Tibial nerve (tissue), 4 donors: Measurements from ENCODE around the gene BIRC2. TPM values are rescaled to one million over a fixed set of nuclear protein-coding genes. Genes with fewer than 3 reads are reported as not detected.

ENCODE experiments used
- DNase-seq, 2 donors: peaks; one replicate each; pipeline ENCODE4 v3.0.0-alpha.2; 2019; ENCODE audit warnings: low spot score in 2 of 2
- H3K27ac ChIP-seq, 4 donors: fragments of 200-600 bp; sonication (generic) in 3 of 4; one replicate each; pipeline ENCODE4 v1.5.1; 2017 to 2019; ENCODE audit warnings: mild to moderate bottlenecking in 1 of 4
- H3K27me3 ChIP-seq, 2 donors: fragments of 200-600 bp; sonication (generic) in 1 of 2; one replicate each; pipeline versions ENCODE4 v1.5.1 to v1.6.0; 2017 to 2019
- H3K36me3 ChIP-seq, 3 donors: fragments of 200-600 bp; sonication (generic); one replicate each; pipeline ENCODE4 v1.5.1; 2018 to 2019
- H3K4me1 ChIP-seq, 4 donors: fragments of 200-600 bp; sonication (generic) in 3 of 4; one replicate each; pipeline ENCODE4 v1.5.1; 2017 to 2019
- H3K4me3 ChIP-seq, 4 donors: fragments of 200-600 bp; sonication (generic) in 3 of 4; one replicate each; pipeline ENCODE4 v1.5.1; 2017 to 2019; ENCODE audit warnings: mild to moderate bottlenecking in 1 of 4, moderate library complexity in 1 of 4
- H3K9me3 ChIP-seq, 4 donors: fragments of 200-600 bp; sonication (generic) in 3 of 4; one replicate each; pipeline ENCODE4 v1.5.1; 2017 to 2019
- CTCF ChIP-seq, 5 experiments: fragments of 200-600 bp in 3 of 5; fragments of 450-650 bp in 2 of 5; sonication (generic) in 3 of 5; IDR thresholded peaks; one replicate each; pipeline ENCODE4 v1.5.1; 2016 to 2019; ENCODE audit warnings: antibody characterized with exemption in 5 of 5, mild to moderate bottlenecking in 3 of 5, moderate library complexity in 2 of 5
- EP300 ChIP-seq, 2 donors: sonication (generic); formaldehyde crosslinking; IDR thresholded peaks; one replicate each; pipeline ENCODE4 v1.6.1; 2017; ENCODE audit warnings: antibody characterized with exemption in 2 of 2, mild to moderate bottlenecking in 1 of 2
- POLR2A ChIP-seq, 2 donors: fragments of 450-650 bp; IDR thresholded peaks; one replicate each; pipeline ENCODE4 v1.6.1; 2017; ENCODE audit warnings: antibody characterized with exemption in 2 of 2, mild to moderate bottlenecking in 2 of 2, moderate library complexity in 2 of 2
- WGBS, 2 donors: methylation state at CpG; one replicate each; pipeline ENCODE4 v1.1.5; 2018; 5-methylcytosine and 5-hydroxymethylcytosine counted together
- total RNA-seq, 4 donors: library from RNA; depleted of rRNA; stranded (reverse); fragments of >200 nt; gene quantifications; one replicate each; pipeline ENCODE4 v1.1.0, GENCODE V29; 2016

BIRC2 gene
- total RNA-seq, 4 donors from 2014 or later: 39.0 to 74.5 (median 51.4) TPM

DNA sequence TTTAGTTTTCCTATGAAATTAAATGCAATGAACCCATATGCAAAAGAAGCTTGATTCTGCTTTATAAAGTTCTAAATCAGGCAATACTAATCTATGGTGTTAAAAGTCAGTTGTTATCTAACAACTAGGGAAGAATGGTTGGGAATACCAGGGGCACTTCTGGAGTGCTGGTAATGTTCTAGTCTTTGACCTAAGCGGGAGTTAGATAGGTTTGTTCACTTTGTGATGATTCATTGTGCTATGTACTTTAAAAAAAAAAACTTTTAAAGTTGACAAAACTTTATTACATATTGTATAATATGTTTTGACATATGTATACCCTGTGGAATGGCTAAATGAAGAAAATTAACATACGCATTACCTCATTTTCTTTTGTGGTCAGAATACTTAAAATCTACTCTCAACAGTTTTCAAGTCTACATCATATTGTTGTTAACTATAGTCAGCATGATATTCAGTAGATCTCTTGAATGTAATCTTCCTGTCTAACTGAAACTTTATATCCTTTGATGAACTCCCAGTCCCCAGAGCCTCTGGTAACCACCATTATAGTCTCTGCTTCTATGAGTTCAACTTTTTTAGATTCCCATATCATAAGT, 39.2 kb downstream of the BIRC2 start:
- Histone ChIP-seq H3K27me3 (no peaks in the 10 kb centered on the region), H3K36me3 (peaks cover 0 to 66% (median 0%) of the 10 kb centered on the region in 3 donors), H3K9me3 (no peaks in the 10 kb centered on the region), H3K4me1 (peaks cover 0 to 33% (median 3%) of the 10 kb centered on the region in 4 donors), H3K4me3 (no peak overlapping the region), H3K27ac (no peak overlapping the region)
- TF ChIP-seq EP300 (IDR thresholded peaks at IDR 0.05): no peak
- WGBS, 2 donors: 81 to 86% methylated on average over 2 of the region's 2 CpGs
- DNase-seq: no peak

DNA sequence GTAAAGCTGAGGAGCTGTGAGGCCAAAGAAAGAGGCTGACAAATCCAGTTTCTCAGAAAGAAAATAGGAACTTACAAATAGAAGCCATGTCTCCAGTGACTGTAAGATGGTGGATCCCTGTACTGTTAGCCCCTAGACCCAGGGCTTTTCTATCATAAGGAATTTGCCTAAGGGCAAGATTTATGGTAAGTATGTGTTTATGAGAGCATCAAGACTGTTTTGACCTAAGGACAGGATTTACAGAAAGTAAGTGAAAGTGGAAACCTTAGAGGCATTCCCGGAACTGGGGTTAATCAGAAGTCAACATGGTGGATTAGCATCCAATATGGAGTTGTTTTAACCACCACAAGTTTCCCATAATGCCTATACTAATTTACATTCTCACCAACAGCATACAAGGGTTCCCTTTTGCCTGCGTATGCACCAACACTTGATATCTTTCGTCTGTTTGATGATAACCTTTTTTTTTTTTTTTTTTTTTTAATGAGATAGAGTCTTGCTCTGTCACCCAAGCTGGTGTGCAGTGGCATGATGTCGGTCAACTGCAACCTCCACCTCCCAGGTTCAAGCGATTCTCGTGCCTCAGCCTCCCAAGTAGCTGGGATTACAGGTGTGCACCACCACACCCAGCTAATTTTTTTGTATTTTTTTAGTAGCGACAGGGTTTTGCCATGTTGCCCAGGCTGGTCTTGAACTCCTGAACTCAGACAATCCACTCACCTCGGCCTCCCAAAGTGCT, 40.2 kb downstream of the BIRC2 start:
- WGBS, 2 donors: 81 to 83% methylated on average over 8 of the region's 8 CpGs
- TF ChIP-seq CTCF (IDR thresholded peaks at IDR 0.05): no peak
- no peak for TF ChIP-seq EP300 (IDR thresholded peaks at IDR 0.05)
- TF ChIP-seq POLR2A (IDR thresholded peaks at IDR 0.05): no peak
- no peak for DNase-seq
- Histone ChIP-seq H3K4me1 (peaks cover 0 to 32% (median 3%) of the 10 kb centered on the region in 4 donors), H3K4me3 (no peak overlapping the region), H3K27me3 (no peaks in the 10 kb centered on the region), H3K27ac (peak overlapping the region in 1 of 4 donors; percentile 34), H3K36me3 (peaks cover 0 to 71% (median 0%) of the 10 kb centered on the region in 3 donors), H3K9me3 (no peaks in the 10 kb centered on the region)

DNA sequence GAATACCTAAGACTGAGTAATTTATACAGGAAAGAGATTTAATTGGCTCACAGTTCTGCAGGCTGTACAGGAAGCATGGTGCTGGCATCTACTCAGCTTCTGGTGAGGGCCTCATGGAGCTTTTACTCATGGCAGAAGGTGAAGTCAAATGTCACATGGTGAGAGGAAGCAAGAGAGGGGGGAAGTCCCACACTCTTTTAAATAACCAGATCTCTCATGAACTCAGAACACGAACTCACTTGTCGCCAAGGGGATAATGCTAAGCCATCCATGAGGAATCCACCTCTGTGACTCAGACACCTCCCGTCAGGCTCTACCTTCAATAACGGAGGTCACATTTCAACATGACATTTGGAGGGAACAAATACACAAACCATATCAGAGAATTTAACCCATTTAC, 42.2 kb downstream of the BIRC2 start:
- TF ChIP-seq POLR2A (IDR thresholded peaks at IDR 0.05): no peak
- no peak for TF ChIP-seq CTCF (IDR thresholded peaks at IDR 0.05)
- TF ChIP-seq EP300 (IDR thresholded peaks at IDR 0.05): no peak
- Histone ChIP-seq H3K27me3 (no peaks in the 10 kb centered on the region), H3K27ac (no peak overlapping the region), H3K36me3 (peaks cover 0 to 90% (median 0%) of the 10 kb centered on the region in 3 donors), H3K9me3 (no peaks in the 10 kb centered on the region), H3K4me1 (peaks cover 0 to 22% (median 3%) of the 10 kb centered on the region in 4 donors), H3K4me3 (no peak overlapping the region)
- no peak for DNase-seq
- 96% methylated on average over 4 of the region's 4 CpGs for WGBS, 2 donors

GRCh38 chr11:102390667-102391465, 43.9 kb downstream of the BIRC2 start:
- no peaks in the 10 kb centered on the region for H3K27me3 ChIP-seq
- 58 to 67% methylated on average over 12 of the region's 12 CpGs for WGBS, 2 donors
- no peaks in the 10 kb centered on the region for H3K9me3 ChIP-seq
- H3K4me1 ChIP-seq: peaks cover 0 to 12% (median 1%) of the 10 kb centered on the region in 4 donors
- DNase-seq: peak; percentile 35 to 59
- peak overlapping the region in 2 of 4 donors; percentile 18 to 27 for H3K27ac ChIP-seq
- TF ChIP-seq EP300 (IDR thresholded peaks at IDR 0.05): no peak
- TF ChIP-seq CTCF (IDR thresholded peaks at IDR 0.05): peak; percentile 71 to 88 (median 78)
- H3K36me3 ChIP-seq: peaks cover 0 to 90% (median 0%) of the 10 kb centered on the region in 3 donors
- H3K4me3 ChIP-seq: no peak overlapping the region

GRCh38 chr11:102391549-102392237, 44.7 kb downstream of the BIRC2 start:
- 89 to 97% methylated on average over 4 of the region's 4 CpGs for WGBS, 2 donors
- no peak for TF ChIP-seq CTCF (IDR thresholded peaks at IDR 0.05)
- TF ChIP-seq POLR2A (IDR thresholded peaks at IDR 0.05): no peak
- TF ChIP-seq EP300 (IDR thresholded peaks at IDR 0.05): no peak
- Histone ChIP-seq H3K27me3 (no peaks in the 10 kb centered on the region), H3K36me3 (peaks cover 0 to 88% (median 0%) of the 10 kb centered on the region in 3 donors), H3K9me3 (no peaks in the 10 kb centered on the region), H3K4me1 (peaks cover 0 to 12% (median 1%) of the 10 kb centered on the region in 4 donors), H3K27ac (peak overlapping the region in 1 of 4 donors; percentile 18), H3K4me3 (no peak overlapping the region)
- DNase-seq: no peak
